K562 (cell line): ENCODE data around the gene EXOC6.

Source experiments
- ESRRB ChIP-seq: fragments of 250-450 bp; sonication (Bioruptor Pico); IDR thresholded peaks from 2 replicates; pipeline ENCODE4 v1.5.0; 2020; ENCODE audit warnings: mild to moderate bottlenecking, moderate library complexity, borderline replicate concordance
- POLR2H ChIP-seq: IDR thresholded peaks from 2 replicates; pipeline ENCODE4 v1.6.1; 2016; ENCODE audit warnings: missing genetic modification characterization, low read depth, mild to moderate bottlenecking, control low read depth, missing compliant biosample characterization, moderate library complexity
- RREB1 ChIP-seq: fragments of 250-450 bp; sonication (Bioruptor Pico); IDR thresholded peaks from 2 replicates; pipeline ENCODE4 v1.4.0; 2020

GRCh38 chr10:93088466-93088865 is 240.1 kb downstream of the EXOC6 start:
- no peak for TF ChIP-seq RREB1 (CRISPR knock-in tag)
- no peak for TF ChIP-seq ESRRB (CRISPR knock-in tag)
- TF ChIP-seq POLR2H (tag): no peak
